NOMO-1 (cell line): Measurements from ENCODE around the gene UBAP2.

Experiments
- DNase-seq, 2 experiments: peaks; one replicate each; lab custom pipeline; 2025; ENCODE audit not compliant: unreplicated experiment in 2 of 2; lab: John Stamatoyannopoulos, UW

The UBAP2 gene

DNA sequence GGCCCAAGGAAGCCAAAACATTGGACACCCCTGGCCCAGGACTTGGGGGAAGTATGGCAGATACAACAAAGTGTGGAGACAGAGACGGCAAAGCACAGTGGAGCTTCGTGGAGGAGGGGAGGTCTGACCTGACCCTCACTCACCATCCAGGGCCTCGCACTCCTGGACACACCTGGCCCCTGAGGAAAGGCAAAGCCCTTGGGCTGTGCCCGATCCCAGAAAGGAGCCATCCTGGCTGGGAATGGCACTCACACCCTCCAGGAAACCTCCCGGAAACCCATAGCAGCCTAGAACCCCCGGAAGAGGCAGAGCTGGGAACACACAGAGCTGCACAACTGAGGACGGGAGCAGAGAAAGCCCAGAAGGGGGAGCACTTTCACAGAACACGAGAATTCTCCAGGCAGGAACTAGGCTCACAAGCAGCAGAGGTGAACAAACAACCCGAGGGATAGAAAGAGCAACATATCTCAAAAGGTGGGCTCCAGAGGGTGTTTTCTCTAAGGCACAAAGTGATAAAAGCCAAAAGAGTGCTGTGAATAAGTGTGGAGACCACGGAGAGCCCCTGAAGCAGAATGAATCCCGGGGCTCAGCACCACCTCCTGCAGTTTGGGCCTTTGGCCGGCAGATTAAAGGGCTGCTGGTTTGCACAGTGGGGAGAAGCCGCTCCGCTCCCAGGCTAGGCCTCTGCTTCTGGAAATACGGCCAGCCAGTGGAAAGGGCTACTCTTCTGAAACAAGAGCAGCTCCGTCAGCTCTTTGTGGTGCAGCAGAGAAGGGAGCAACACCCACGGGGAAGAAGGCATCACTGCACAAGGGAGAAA, 123.5 kb downstream of the UBAP2 start:
- peak in 1 of 2 experiments; percentile 17 for DNase-seq

DNA sequence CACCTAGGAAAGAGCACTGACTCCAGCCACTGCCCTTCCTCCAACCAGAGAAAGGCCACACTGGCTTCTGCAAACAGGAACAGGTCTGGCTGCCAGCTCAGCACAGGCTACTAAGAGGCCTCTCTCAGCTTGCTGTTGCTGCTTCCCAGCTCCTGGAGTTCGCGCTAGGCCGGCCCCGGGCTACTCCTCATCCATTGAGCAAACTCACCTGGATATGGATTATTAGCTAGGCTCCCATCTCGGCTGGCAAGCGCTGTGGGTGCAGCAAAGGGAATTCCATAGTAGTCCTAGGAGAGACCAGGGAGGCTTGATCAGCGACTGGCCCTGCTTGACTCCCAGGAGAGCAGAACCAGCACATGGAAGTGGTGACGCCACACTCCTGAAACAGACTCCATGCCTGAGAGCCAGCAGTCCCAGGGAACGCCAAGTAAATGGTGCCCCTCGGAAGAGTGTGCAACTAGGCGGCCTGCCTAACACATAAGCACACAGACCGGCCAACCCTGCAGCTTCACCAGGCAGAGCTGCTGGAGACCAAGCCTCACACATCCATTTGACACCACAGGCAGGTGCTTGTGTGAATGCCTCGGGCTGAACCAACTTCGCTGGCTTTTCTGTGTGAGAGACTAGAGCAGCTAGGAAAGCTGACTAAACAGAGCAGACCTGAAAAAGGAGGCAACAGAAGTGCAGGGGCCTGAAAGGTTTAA, 124.5 kb downstream of the UBAP2 start:
- DNase-seq = no peak

DNA sequence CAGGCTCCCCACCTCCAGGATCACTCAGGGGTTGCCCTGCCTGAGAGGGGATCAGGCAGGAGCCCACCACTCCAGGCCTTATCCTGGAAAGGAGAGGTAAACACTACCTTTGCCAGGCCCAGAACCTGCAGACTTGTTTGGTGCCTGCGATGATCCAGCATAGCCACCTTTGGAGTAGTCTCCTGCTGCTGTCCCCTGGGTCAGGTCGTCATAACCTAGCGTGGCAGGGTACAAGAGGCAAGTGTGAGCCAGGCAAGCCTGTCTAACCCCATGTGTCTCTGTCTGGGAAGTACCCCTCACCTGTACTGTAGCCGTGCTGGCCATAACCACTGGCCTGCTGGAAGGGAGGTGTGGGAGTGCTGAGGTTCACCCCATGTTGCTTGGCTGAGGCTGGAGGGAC, 125.6 kb downstream of the UBAP2 start:
- DNase-seq = no peak

DNA sequence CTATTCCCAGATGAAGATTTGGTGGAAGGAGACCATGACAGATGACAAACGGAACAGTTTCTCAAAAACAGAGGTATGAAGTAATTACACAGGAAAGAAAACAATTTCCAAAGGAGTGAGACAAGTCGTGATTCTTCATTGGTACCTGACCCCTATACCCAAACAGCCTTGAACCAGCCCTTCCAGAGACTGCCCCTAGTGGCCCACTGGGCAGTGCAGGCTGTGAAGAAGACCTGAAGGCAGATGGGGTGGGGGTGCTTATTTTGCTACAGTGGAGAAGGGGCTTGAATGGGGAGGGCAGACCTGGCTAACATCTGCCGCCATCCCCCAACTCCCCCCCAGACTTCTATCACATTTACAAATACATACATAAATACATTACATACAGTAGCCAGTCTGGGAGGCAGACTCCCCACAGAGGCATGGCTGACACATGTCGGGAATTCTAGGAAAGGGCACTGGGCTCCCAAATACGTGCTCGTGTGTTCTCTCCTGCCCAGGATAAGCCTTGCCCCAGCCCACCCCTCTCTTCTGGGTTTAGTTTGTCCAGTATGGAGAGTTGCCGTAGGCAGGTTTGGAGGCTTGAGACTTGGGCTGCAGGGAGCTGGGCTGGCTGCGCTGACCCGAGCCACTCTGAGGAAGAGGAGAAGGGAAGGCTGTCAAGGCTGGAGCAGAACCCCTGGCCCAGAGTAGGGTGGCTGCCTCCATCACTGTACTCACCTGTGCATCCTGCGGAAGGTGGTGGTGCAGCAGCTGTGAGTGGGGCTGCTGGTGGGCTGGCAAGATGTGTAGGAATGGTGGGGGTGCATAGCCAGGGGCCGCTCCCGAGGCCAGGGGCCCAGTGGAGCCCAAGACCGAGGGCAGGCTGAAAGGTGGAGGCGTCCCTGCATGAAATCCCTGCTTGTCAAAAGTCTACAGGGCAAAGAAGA, 126.5 kb downstream of the UBAP2 start:
- no peak for DNase-seq

DNA sequence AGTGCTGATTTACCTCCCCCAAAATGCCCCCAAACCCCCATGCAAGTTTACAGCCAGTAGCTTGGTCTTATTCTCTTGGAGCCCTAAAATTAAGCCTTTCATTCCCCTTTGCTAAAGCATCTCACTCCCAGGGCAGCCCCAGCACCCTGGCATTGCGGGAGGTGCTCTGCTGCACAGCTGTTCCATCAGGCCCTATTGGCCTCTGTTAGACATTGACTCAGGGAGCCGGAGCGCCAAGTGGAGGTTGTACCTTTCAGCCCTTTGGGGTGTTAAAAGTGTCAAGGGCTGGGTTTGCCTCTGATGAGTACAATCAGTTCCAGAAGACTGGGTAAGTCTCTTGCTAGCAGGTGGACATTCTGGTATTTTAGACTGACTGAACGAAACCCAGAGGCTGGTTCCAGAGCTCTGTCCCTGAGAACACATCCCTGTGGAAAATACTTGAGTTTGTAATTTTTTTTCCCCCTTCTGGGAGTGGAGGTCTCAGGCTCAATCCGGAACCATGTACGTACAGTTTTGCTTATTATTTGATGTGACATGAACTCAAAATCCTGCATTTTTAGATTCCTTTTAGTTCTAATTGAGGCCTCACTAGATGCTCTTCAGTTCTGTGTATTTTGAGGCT, 129.3 kb downstream of the UBAP2 start:
- DNase-seq = no peak

DNA sequence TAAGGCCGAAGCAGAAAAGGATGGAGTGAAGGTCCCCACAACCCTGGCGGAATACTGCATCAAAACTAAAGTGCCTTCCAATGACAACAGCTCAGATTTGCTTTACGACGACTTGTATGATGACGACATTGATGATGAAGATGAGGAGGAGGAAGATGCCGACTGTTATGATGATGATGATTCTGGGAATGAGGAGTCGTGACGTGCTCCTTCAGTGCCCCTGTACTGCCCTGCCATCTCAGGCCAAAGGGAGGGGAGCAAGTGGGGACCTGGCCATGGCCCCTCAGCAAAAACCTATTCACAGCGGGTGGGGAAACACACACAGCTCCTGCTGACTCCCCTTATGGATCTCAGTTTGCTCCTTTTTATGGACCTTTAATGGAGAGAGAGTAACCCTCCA, 131.7 kb downstream of the UBAP2 start:
- no peak for DNase-seq

DNA sequence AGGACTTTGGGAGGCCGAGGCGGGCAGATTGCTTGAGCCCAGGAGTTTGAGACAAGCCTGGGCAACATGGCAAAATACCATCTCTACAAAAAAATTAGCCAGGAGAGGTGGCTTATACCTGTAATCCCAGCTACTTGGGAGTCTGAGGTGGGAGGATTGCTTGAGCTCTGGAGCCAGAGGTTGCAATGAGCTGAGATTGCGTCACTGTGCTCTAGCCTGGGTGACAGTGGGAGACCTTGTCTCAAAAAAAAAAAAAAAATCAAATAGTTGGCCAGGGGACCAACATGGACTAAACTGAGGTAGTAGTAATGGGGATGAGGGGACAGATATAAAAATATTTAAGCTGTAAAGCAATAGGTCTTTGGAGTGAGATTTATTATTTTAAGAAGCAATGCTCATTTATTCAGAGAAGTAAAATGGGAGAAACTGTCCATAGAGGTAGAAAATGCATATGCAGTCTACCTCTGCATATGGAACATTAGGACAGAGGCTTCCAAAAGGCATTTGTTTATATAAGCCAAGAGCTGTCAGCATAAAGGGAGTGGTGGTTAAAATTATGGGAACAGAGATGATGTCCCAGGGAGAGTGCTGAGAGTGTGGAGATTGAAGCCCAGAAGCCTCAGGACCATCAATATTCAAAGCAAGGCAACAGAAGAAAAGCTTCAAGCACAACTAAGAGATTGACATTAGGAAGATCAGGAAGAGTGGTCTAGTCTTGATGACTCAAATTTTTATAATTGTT, 133.6 kb downstream of the UBAP2 start:
- no peak for DNase-seq

DNA sequence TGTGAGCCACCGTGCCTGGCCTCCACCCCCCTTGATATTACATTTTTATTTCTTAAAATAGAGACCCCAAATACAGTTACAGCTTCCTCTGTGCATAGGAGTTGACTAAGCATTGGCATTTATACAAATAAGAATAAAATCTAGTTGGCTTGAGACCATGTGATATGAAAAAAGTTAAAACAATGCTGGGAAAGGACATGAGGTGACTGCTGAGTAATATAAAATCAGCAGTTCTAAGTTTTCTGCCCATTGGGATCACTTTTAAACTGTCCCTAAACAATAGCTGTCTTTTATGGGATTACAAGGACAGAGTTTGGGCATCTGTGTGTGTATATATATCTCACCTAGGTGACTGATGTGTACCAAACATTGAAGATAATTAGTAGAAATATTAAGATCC, 135.1 kb downstream of the UBAP2 start:
- no peak for DNase-seq

DNA sequence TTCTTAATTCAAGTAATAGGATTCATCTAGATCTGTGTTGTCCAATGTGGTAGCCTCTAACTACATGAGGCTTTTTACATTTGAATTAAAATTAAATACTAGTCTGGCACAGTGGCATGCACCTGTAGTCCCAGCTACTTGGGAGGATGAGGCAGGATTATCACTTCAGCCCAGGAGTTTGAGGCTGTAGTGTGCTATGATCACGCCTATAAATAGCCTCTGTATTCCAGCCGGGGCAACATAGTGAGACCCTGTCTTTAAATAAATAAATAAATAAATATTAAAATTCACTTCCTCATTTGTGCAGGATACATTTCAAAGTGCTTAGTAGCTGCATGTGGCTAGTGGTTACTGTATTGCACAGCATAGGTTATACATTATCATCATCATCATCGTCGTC, 139.9 kb downstream of the UBAP2 start:
- DNase-seq = no peak

DNA sequence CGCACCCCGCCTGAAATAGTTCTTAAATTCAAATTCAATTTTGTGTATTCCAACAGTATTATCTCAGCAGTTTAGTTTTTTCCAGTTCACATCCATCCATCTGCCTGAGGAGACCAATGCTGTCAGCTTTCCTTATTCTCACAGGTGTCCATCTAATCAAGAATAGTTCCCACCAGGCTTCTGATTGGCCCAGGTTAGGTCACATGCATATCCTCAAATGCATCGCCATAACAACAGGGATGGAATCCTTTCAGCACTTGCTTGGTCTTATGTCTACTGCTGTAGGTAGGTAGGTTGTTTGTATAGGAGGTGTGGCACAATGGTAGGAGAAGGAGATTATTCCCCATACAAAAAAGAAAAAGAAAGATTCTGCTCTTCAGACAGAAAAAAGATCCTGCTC, 140.6 kb downstream of the UBAP2 start:
- DNase-seq = no peak

DNA sequence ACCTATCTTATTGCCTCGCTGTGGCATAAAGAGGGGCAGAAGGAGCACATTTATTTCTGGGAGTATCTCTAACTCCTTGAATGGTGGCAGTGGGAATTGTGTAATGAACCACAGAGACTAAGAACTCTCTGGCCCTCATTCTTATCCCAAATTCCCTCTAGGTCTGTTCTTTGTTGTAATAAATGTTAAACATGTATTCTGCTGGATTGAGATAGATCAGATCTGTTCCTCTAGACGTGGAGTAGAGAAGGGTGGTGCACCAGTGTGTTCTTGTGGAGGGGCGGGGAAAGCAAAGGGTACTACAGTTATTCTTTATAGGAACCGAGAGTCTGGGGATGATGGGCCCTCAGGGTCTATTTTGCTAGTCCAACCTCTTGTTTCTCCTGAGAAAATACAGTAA, 141.3 kb downstream of the UBAP2 start:
- DNase-seq = no peak

DNA sequence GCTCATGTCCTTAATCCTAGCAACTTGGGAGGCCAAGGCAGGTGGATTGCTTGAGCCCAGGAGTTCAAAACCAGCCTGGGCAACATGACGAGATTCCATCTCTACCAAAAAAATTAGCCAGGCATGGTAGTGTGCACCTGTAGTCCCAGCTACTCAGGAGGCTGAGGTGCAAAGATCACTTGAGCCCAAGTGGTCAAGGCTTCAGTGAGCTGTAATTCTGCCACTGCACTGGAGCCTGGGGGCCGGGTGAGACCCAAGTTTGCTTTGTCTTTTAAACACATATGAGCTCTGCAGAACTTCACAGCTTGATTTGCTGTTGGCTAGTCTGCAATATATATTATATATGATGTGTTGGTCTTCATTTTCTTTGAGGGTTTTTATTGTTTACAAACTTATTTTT, 141.9 kb downstream of the UBAP2 start:
- DNase-seq = no peak

DNA sequence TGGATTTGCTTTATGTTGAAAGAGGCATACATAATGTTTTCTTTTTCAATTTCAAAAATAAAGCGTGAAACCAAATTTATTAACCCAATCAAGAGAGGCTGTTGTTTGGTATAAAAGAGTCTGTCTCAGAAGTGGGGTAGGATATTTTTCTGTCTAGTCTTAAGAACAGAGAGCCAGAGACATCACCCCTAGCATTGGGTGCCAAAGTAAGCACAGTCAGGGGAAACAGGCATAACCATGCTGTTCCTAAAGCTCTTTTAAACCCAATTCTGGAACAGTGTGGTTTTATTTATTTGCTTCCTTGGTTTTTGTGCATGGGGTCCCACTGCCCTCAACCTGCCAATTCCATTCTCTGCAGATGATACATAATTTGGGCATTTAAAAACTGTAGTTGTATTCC, 143.6 kb downstream of the UBAP2 start:
- DNase-seq = no peak

DNA sequence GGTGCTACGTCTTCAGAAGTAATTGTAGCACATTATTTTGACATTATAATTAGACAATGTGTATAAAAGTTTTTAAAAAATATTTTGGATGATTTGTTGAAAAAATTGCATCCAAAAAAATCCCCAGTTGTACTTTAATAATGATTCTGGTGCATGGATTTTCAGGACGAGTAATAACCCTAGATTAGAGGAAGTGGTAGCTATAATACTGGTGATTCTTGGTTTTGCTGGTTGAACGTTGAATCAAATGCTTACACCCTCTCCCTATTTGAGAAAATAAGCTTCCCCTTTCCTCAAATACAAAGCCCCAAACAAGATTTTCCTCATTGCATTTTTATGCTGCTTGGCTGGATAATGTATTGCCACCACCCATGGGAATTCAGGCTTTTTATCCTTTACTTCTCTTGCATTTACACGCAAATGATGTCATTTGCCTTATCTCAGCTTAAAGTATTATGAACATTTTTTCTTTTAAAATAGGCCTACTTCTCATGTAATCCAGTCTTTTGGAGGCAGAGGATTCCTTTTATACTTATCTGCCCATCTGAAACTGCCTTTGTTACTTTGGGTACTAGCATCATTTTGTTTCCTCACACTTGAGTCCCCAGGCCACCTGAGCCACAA, 145.4 kb downstream of the UBAP2 start:
- peak in 1 of 2 experiments; percentile 60 for DNase-seq

DNA sequence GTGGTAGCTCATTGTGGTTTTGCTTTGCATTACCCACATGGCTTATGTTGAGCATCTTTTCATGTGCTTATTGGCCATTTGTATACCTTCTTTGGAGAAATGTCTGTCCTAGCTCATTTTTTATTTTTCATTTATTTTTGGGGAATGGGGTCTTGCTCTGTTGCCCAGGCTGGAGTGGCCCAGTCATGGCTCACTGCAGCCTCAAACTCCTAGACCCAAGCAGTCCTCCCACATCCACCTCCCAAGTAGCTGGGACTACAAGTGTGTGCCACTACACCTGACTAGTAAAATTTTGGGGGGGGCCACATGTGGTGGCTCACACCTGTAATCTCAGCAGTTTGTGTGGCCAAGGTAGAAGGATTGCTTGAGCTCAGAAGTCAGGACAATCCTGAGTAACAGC, 154.4 kb downstream of the UBAP2 start:
- no peak for DNase-seq

DNA sequence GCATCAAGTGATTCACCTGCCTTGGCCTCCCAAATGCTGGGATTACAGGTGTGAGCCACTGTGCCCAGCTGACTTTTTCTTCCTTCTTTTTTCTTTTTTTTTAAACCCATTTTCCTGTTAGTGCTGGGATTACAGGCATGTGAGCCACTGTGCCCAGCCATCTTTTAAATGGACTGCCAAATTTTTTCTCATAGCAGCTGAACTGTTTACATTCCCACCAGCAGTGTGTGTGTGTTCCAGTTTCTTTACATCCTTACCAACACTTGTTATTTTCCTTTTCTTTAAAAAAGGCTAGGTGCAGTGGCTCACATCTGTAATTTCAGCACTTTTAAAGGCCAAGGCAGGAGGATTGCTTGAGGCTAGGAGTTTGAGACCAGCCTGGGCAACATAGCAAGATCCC, 154.8 kb downstream of the UBAP2 start:
- no peak for DNase-seq

DNA sequence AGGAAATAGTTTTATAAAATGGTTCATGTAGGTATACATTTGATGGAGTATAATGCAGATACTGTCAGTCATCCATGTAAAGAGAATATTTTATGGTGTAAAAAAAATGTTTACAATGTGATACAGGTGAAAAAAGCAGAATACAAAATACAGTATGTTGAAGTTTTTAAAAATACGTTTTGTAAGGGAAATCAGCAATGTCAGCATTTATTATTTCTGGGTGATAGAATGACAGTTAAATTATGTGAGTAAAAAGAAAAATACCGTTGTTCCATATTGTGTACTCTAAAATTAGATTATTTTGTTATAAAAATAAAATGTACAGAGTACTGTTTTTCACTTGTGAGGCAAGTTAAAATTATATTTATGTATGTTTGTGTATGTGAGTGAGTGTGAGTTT, 162.7 kb downstream of the UBAP2 start:
- DNase-seq = no peak

DNA sequence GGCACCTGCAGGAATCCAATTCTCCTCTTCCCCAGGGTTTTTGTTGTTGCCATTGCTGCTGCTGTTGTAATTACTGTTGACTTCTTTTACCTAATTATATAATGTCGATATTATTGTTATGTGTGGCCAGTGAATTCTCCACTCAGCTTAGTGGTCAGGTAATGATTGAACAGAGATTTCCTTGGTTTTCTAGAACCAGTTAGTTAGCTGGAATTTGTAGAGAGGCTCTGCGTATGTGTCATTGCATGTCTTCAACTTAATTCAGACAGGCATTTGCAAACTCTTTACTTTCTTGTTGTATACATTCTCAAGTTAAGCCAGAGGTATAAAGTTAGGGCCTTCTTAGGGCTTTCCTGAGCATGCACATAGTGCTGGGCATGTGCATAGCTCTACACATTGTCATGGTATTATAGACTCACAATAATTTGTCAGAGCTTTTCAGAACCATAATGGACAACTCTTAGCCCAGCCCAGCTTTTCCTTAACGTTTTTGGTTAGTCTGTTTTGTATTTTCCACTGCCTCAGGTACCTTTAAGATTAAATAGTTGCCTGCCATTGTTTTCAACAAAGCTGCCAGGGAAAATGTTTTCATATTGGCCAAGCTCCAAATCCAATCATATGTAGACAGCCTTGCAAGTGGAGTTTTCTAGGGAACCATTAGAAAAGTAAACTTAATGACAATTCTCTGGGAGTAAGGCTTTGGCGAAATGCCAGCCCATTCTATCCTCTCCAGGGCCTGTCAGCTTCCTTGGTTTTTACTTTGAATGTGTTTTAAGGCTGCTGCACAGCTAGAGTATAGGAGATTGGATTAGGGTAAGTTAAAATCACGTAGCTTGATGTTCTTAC, 163.6 kb downstream of the UBAP2 start:
- DNase-seq = no peak

DNA sequence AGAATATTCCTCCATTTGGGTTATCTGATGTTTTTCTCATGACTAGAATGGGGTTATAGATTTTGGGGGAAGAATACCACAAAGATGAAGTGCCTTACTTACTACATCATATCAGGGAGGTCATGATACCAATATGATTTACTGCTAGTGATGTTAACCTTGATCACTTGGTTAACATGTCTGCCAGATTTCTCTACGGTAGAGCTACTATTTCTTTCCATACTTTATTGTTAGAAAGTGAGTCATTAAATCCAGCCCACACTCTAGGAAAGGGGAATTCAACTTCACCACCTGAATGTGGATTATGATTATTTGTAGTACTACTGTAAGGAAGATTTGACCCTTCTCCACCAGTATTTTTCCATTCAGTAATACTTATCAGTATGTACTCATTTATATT, 167.1 kb downstream of the UBAP2 start:
- no peak for DNase-seq
